HEK293 (cell line): ENCODE results near the gene CYP2D6.
"Not testable (repeated sequence)": the region's sequence is repeated elsewhere in the genome, so short reads cannot be mapped to it uniquely, and the experiment has no call there.

Source experiments
- CTCF ChIA-PET: fragments of 350-600 bp; formaldehyde crosslinking; extraction: SDS; loops from one replicate; lab custom pipeline; 2021; ENCODE audit warnings: antibody characterized with exemption; lab: Yijun Ruan, JAX
- POLR2A ChIA-PET: fragments of 300-600 bp; formaldehyde crosslinking; extraction: SDS; loops from one replicate; lab custom pipeline; 2020; ENCODE audit warnings: antibody characterized with exemption, inconsistent platforms; lab: Yijun Ruan, JAX
- H3K27ac ChIP-seq: fragments of 200-500 bp; sonication (Bioruptor generic); 2 replicates; pipeline ENCODE4 v1.5.1; 2014; ENCODE audit warnings: low read depth, low read length, control low read depth, inconsistent platforms; ENCODE audit errors: extremely low read depth
- H3K36me3 ChIP-seq, 2 experiments: fragments of 200-500 bp in 1 of 2; sonication (Bioruptor generic) in 1 of 2; 1 replicate in 1 of 2; 2 replicates in 1 of 2; pipeline ENCODE4 v1.5.1; 2014 to 2017; ENCODE audit warnings: inconsistent platforms in 2 of 2, low read length in 2 of 2; ENCODE audit not compliant: control insufficient read depth in 2 of 2, insufficient read depth in 1 of 2
- H3K4me1 ChIP-seq: fragments of 200-500 bp; sonication (Bioruptor generic); 2 replicates; pipeline ENCODE4 v1.5.1; 2014; ENCODE audit warnings: mild to moderate bottlenecking, low read length, inconsistent platforms; ENCODE audit not compliant: control insufficient read depth, insufficient read depth
- H3K4me3 ChIP-seq: 2 replicates; pipeline ENCODE4 v1.5.1; 2011; ENCODE audit warnings: low read depth, mild to moderate bottlenecking, control low read depth, low read length, moderate library complexity
- H3K9me3 ChIP-seq: fragments of 200-500 bp; sonication (Bioruptor generic); 2 replicates; pipeline ENCODE4 v1.5.1; 2014; ENCODE audit warnings: low read depth, low read length, inconsistent platforms; ENCODE audit not compliant: control insufficient read depth, insufficient read depth
- PRDM2 ChIP-seq: fragments of 450-650 bp; formaldehyde crosslinking; IDR thresholded peaks from 2 replicates; pipeline ENCODE4 v1.5.1; 2016; ENCODE audit warnings: missing biosample characterization, missing genetic modification characterization, borderline replicate concordance
- SP2 ChIP-seq: fragments of 450-650 bp; formaldehyde crosslinking; IDR thresholded peaks from 2 replicates; pipeline ENCODE4 v1.5.1; 2016; ENCODE audit warnings: missing biosample characterization, missing genetic modification characterization
- ZFP37 ChIP-seq: fragments of 450-650 bp; formaldehyde crosslinking; IDR thresholded peaks from 2 replicates; pipeline ENCODE4 v1.5.1; 2016; ENCODE audit warnings: missing biosample characterization, missing genetic modification characterization
- ZFP69B ChIP-seq: fragments of 450-650 bp; formaldehyde crosslinking; IDR thresholded peaks from 2 replicates; pipeline ENCODE4 v1.5.1; 2016; ENCODE audit warnings: missing biosample characterization, missing genetic modification characterization
- ZNF132 ChIP-seq: fragments of 450-650 bp; formaldehyde crosslinking; IDR thresholded peaks from 2 replicates; pipeline ENCODE4 v1.5.1; 2017; ENCODE audit warnings: missing biosample characterization, missing genetic modification characterization, borderline replicate concordance
- ZNF274 ChIP-seq, 2 experiments: fragments of 200-500 bp in 1 of 2; fragments of 450-650 bp in 1 of 2; sonication (Bioruptor generic) in 1 of 2; formaldehyde crosslinking in 1 of 2; IDR thresholded peaks; 2 replicates each; pipeline versions ENCODE4 v1.5.1 to v1.6.1; 2014 to 2016; ENCODE audit warnings: borderline replicate concordance in 1 of 2, inconsistent platforms in 1 of 2, low read length in 1 of 2, missing biosample characterization in 1 of 2, missing genetic modification characterization in 1 of 2
- ZNF302 ChIP-seq: fragments of 450-650 bp; formaldehyde crosslinking; IDR thresholded peaks from 2 replicates; pipeline ENCODE4 v1.5.1; 2016; ENCODE audit warnings: missing biosample characterization, missing genetic modification characterization, low read depth
- ZNF335 ChIP-seq: fragments of 450-650 bp; formaldehyde crosslinking; conservative IDR thresholded peaks from 2 replicates; pipeline ENCODE4 v1.5.1; 2016; ENCODE audit warnings: missing biosample characterization, missing genetic modification characterization
- ZNF416 ChIP-seq: fragments of 450-650 bp; formaldehyde crosslinking; IDR thresholded peaks from 2 replicates; pipeline ENCODE4 v1.5.1; 2016; ENCODE audit warnings: missing biosample characterization, missing genetic modification characterization
- ZNF639 ChIP-seq: fragments of 450-650 bp; formaldehyde crosslinking; IDR thresholded peaks from 2 replicates; pipeline ENCODE4 v1.5.1; 2016; ENCODE audit warnings: missing biosample characterization, missing genetic modification characterization

The CYP2D6 gene

GRCh38 chr22:42138122-42138770, 7.6 kb upstream of the CYP2D6 start (continued):
- TF ChIP-seq ZNF302 (tag by site-specific recombination) (no peak), SP2 (tag by site-specific recombination) (no peak), ZNF639 (tag by site-specific recombination) (no peak)
- TF ChIP-seq, all 188 proteins: peak for 0

- H3K4me1 ChIP-seq, POLR2A ChIA-PET, CTCF ChIA-PET, H3K9me3 ChIP-seq, H3K4me3 ChIP-seq, H3K27ac ChIP-seq: not testable (repeated sequence)
- H3K36me3 ChIP-seq = peaks cover 0 to 11% of the 10 kb centered on the region in 2 experiments; a peak in 1 of 3 replicates
Measured at GRCh38 chr22:42135688-42136087, 5.1 kb upstream of the CYP2D6 start.

- ChIA-PET POLR2A (no interaction called here), CTCF (interaction anchor here (0.6 to 0.9 kb wide), 4 partner anchors 24 to 389 kb away, joined by 3 to 8 read pairs (median 3); partner anchors contain the start of gene NDUFA6)
- no peak overlapping the region for H3K27ac ChIP-seq
Measured at GRCh38 chr22:42134100-42135020, 3.8 kb upstream of the CYP2D6 start.

More at GRCh38 chr22:42134100-42135020, 3.8 kb upstream of the CYP2D6 start:
- Histone ChIP-seq H3K4me3 (no peak overlapping the region), H3K36me3 (peaks cover 0 to 7% of the 10 kb centered on the region in 2 experiments; a peak in 1 of 3 replicates), H3K4me1 (no peaks in the 10 kb centered on the region), H3K9me3 (no peaks in the 10 kb centered on the region)
- TF ChIP-seq ZNF335 (tag by site-specific recombination) (no peak), PRDM2 (no peak), ZNF274 (IDR thresholded peaks at IDR 0.05; ENCODE audit: low read length) (no peak), ZNF274 (tag by site-specific recombination; IDR thresholded peaks at IDR 0.05; ENCODE audit: borderline replicate concordance) (no peak), ZFP37 (tag by site-specific recombination) (no peak), ZNF416 (tag by site-specific recombination) (no peak), ZFP69B (tag by site-specific recombination) (no peak), ZNF132 (tag by site-specific recombination) (no peak)
